ENCODE results near the gene ACR. TPM values are rescaled to one million over a fixed set of nuclear protein-coding genes. Genes with fewer than 3 reads are reported as not detected.
"Not testable (repeated sequence)": the region's sequence is repeated elsewhere in the genome, so short reads cannot be mapped to it uniquely, and the experiment has no call there.

ACR gene
- total RNA-seq, 1 donor from 2014 or later: not detected

- not testable (repeated sequence) for H3K27ac Mint-ChIP-seq; H3K27me3 Mint-ChIP-seq; H3K36me3 Mint-ChIP-seq (ENCODE audit: insufficient read depth); H3K4me3 Mint-ChIP-seq (ENCODE audit: low read depth); H3K9me3 Mint-ChIP-seq (ENCODE audit: low read depth); H3K4me1 Mint-ChIP-seq (ENCODE audit: low read depth)
- TF ChIP-seq CTCF (IDR thresholded peaks at IDR 0.05; ENCODE audit: unreplicated experiment): peak; percentile 70
- DNase-seq (ENCODE audit: low spot score, unreplicated experiment): peak; percentile 83
Observed at GRCh38 chr22:50775132-50775531, 37.1 kb downstream of the ACR start.

- not testable (repeated sequence) for H3K4me3 Mint-ChIP-seq (ENCODE audit: low read depth); H3K27ac Mint-ChIP-seq; H3K36me3 Mint-ChIP-seq (ENCODE audit: insufficient read depth); H3K27me3 Mint-ChIP-seq; DNase-seq (ENCODE audit: low spot score, unreplicated experiment); H3K9me3 Mint-ChIP-seq (ENCODE audit: low read depth); H3K4me1 Mint-ChIP-seq (ENCODE audit: low read depth)
Observed at GRCh38 chr22:50777631-50778030, 39.6 kb downstream of the ACR start.

GRCh38 chr22:50780244-50780643, 42.2 kb downstream of the ACR start:
- not testable (repeated sequence) for H3K36me3 Mint-ChIP-seq (ENCODE audit: insufficient read depth); H3K4me3 Mint-ChIP-seq (ENCODE audit: low read depth)

GRCh38 chr22:50782253-50782652, 44.2 kb downstream of the ACR start:
- not testable (repeated sequence) for DNase-seq (ENCODE audit: low spot score, unreplicated experiment); H3K27me3 Mint-ChIP-seq; H3K4me1 Mint-ChIP-seq (ENCODE audit: low read depth); H3K36me3 Mint-ChIP-seq (ENCODE audit: insufficient read depth); H3K9me3 Mint-ChIP-seq (ENCODE audit: low read depth); H3K27ac Mint-ChIP-seq
- H3K4me3 Mint-ChIP-seq (ENCODE audit: low read depth): peak overlapping the region; percentile 68

More at GRCh38 chr22:50780244-50780643, 42.2 kb downstream of the ACR start:
- not testable (repeated sequence) for H3K4me1 Mint-ChIP-seq (ENCODE audit: low read depth); H3K27me3 Mint-ChIP-seq; H3K9me3 Mint-ChIP-seq (ENCODE audit: low read depth); H3K27ac Mint-ChIP-seq; DNase-seq (ENCODE audit: low spot score, unreplicated experiment)

- peak within 1 kb of the TSS; percentile 81 for H3K4me3 Mint-ChIP-seq (ENCODE audit: low read depth)
- not testable (repeated sequence) for H3K36me3 Mint-ChIP-seq (ENCODE audit: insufficient read depth); H3K27me3 Mint-ChIP-seq; H3K9me3 Mint-ChIP-seq (ENCODE audit: low read depth); H3K4me1 Mint-ChIP-seq (ENCODE audit: low read depth)
- H3K27ac Mint-ChIP-seq: peak within 1 kb of the TSS; percentile 56
- peak; percentile 83 for DNase-seq (ENCODE audit: low spot score, unreplicated experiment)
Observed at GRCh38 chr22:50783033-50783879, 45.3 kb downstream of the ACR start, which contains the start of gene RABL2B. RABL2B (minus strand) TSS chr22:50783636; CDS start chr22:50782294, 1,342 bp downstream.

- not testable (repeated sequence) for H3K27me3 Mint-ChIP-seq; H3K36me3 Mint-ChIP-seq (ENCODE audit: insufficient read depth); DNase-seq (ENCODE audit: low spot score, unreplicated experiment); H3K4me1 Mint-ChIP-seq (ENCODE audit: low read depth); H3K27ac Mint-ChIP-seq; H3K9me3 Mint-ChIP-seq (ENCODE audit: low read depth)
- H3K4me3 Mint-ChIP-seq (ENCODE audit: low read depth): peak overlapping the region; percentile 81
Observed at GRCh38 chr22:50783880-50784276, 45.9 kb downstream of the ACR start.

- not testable (repeated sequence) for H3K27ac Mint-ChIP-seq; DNase-seq (ENCODE audit: low spot score, unreplicated experiment); H3K9me3 Mint-ChIP-seq (ENCODE audit: low read depth); H3K4me1 Mint-ChIP-seq (ENCODE audit: low read depth); H3K36me3 Mint-ChIP-seq (ENCODE audit: insufficient read depth); H3K27me3 Mint-ChIP-seq
- peak overlapping the region; percentile 30 for H3K4me3 Mint-ChIP-seq (ENCODE audit: low read depth)
Observed at GRCh38 chr22:50785289-50785688, 47.3 kb downstream of the ACR start.

- not testable (repeated sequence) for H3K9me3 Mint-ChIP-seq (ENCODE audit: low read depth); H3K4me3 Mint-ChIP-seq (ENCODE audit: low read depth); H3K27ac Mint-ChIP-seq; H3K27me3 Mint-ChIP-seq; DNase-seq (ENCODE audit: low spot score, unreplicated experiment); H3K36me3 Mint-ChIP-seq (ENCODE audit: insufficient read depth); H3K4me1 Mint-ChIP-seq (ENCODE audit: low read depth)
Observed at GRCh38 chr22:50786936-50787335, 48.9 kb downstream of the ACR start.

Other genes with a start within 250 kb of the ACR start
- 59.0 and 65.5 TPM in 2 replicates for gene LMF2, start 230.5 kb upstream of the ACR start, total RNA-seq
- gene NCAPH2, start 230.0 kb upstream of the ACR start, total RNA-seq: 61.6 and 66.5 TPM in 2 replicates
- 3.7 TPM in 1 of 2 replicates, not detected in the other for gene SCO2, start 212.6 kb upstream of the ACR start, total RNA-seq
- gene TYMP, start 208.2 kb upstream of the ACR start, total RNA-seq: 1.6 and 2.0 TPM in 2 replicates
- gene KLHDC7B, start 192.3 kb upstream of the ACR start, total RNA-seq: not detected in 2 replicates
- gene SYCE3, start 175.3 kb upstream of the ACR start, total RNA-seq: not detected in 2 replicates
- gene CPT1B, start 159.8 kb upstream of the ACR start, total RNA-seq: 129 and 136 TPM in 2 replicates
- gene CHKB, start 155.4 kb upstream of the ACR start, total RNA-seq: 124 and 132 TPM in 2 replicates
- gene MAPK8IP2, start 137.4 kb upstream of the ACR start, total RNA-seq: 6.4 and 7.7 TPM in 2 replicates
- 36.2 and 37.1 TPM in 2 replicates for gene ARSA, start 110.1 kb upstream of the ACR start, total RNA-seq
- 6.9 and 7.5 TPM in 2 replicates for gene SHANK3, start 65.4 kb upstream of the ACR start, total RNA-seq
- gene RABL2B, start 45.4 kb downstream of the ACR start, total RNA-seq: 88.6 and 88.7 TPM in 2 replicates